Activated T-helper 1 cell treated with Interleukin-2 at 50 U/mL for 16 hours (primary cell): ENCODE results near the gene DPP9.

ENCODE experiments used
- DNase-seq: peaks from one replicate; pipeline ENCODE4 v3.0.0-alpha.2; 2020; ENCODE audit warnings: low read depth

The DPP9 gene

GRCh38 chr19:4709440-4710280, 14.0 kb downstream of the DPP9 start:
- DNase-seq, result no peak

GRCh38 chr19:4707956-4708650, 15.5 kb downstream of the DPP9 start:
- no peak for DNase-seq

- DNase-seq, result no peak
These were observed 16.3 kb downstream of the DPP9 start for GRCh38 chr19:4707322-4707721.

- DNase-seq, result no peak
These were observed 18.1 kb downstream of the DPP9 start for GRCh38 chr19:4705413-4706131.

GRCh38 chr19:4704317-4704673, 19.3 kb downstream of the DPP9 start:
- DNase-seq, result no peak

- no peak for DNase-seq
These were observed 19.8 kb downstream of the DPP9 start for GRCh38 chr19:4703671-4704316.

GRCh38 chr19:4702764-4703163, 20.9 kb downstream of the DPP9 start:
- no peak for DNase-seq

- DNase-seq, result no peak
These were observed 22.1 kb downstream of the DPP9 start for GRCh38 chr19:4701557-4701956.

GRCh38 chr19:4700693-4700970, 23.0 kb downstream of the DPP9 start:
- DNase-seq, result no peak

- DNase-seq, result no peak
These were observed 23.6 kb downstream of the DPP9 start for GRCh38 chr19:4699826-4700692.

GRCh38 chr19:4697304-4697703, 26.3 kb downstream of the DPP9 start:
- no peak for DNase-seq

- no peak for DNase-seq
These were observed 28.4 kb downstream of the DPP9 start for GRCh38 chr19:4695224-4695731.

GRCh38 chr19:4694211-4694987, 29.2 kb downstream of the DPP9 start:
- DNase-seq, result no peak

GRCh38 chr19:4693471-4694121, 30.0 kb downstream of the DPP9 start:
- DNase-seq, result no peak

GRCh38 chr19:4693078-4693350, 30.6 kb downstream of the DPP9 start:
- DNase-seq, result no peak

GRCh38 chr19:4692251-4693077, 31.2 kb downstream of the DPP9 start:
- DNase-seq, result no peak

- no peak for DNase-seq
These were observed 32.3 kb downstream of the DPP9 start for GRCh38 chr19:4691373-4691772.

- DNase-seq, result no peak
These were observed 33.3 kb downstream of the DPP9 start for GRCh38 chr19:4690361-4690760.

- DNase-seq, result no peak
These were observed 34.2 kb downstream of the DPP9 start for GRCh38 chr19:4689403-4689802.

GRCh38 chr19:4688587-4688986, 35.1 kb downstream of the DPP9 start:
- DNase-seq, result no peak
